ENCODE data around the gene ZNF234.

- TF ChIP-seq PATZ1 (CRISPR knock-in tag; IDR thresholded peaks at IDR 0.05; ENCODE audit: borderline replicate concordance) (no peak), ESRRG (CRISPR knock-in tag; IDR thresholded peaks at IDR 0.05) (no peak), ISL1 (CRISPR knock-in tag; IDR thresholded peaks at IDR 0.05) (no peak), TCF4 (CRISPR knock-in tag; IDR thresholded peaks at IDR 0.05; ENCODE audit: borderline replicate concordance) (no peak), TSHZ2 (CRISPR knock-in tag; IDR thresholded peaks at IDR 0.05) (no peak), ARNTL (CRISPR knock-in tag; IDR thresholded peaks at IDR 0.05; ENCODE audit: borderline replicate concordance, low read depth) (no peak), ZFP3 (CRISPR knock-in tag; IDR thresholded peaks at IDR 0.05) (no peak), CSDC2 (CRISPR knock-in tag; IDR thresholded peaks at IDR 0.05) (no peak), TOX (CRISPR knock-in tag; IDR thresholded peaks at IDR 0.05; ENCODE audit: borderline replicate concordance) (no peak), CSRNP3 (CRISPR knock-in tag; IDR thresholded peaks at IDR 0.05) (no peak)
Measured at GRCh38 chr19:44107751-44108150, 33.6 kb upstream of the ZNF234 start.

Data from SK-N-SH treated with all-trans-retinoic acid at 6 μM for 48 hours (cell line).